IMR-90 (cell line): ENCODE measurements around the gene OST4. TPM values are rescaled to one million over a fixed set of nuclear protein-coding genes. Genes with fewer than 3 reads are reported as not detected.

Experiments used
- ATAC-seq: fragments of 200-7000 bp; cut with Tn5 transposase; 2 replicates; pipeline ENCODE4 v1.9.1; 2020; ENCODE audit warnings: low read depth, mild to moderate bottlenecking, moderate library complexity
- BruUV-seq: library from RNA; stranded (reverse); fragments of 400-500 nt; replicated peaks from 2 replicates; lab custom pipeline; 2021; lab: Mats Ljungman, UMichigan
- CTCF ChIA-PET: fragments of 300-600 bp; formaldehyde crosslinking; extraction: SDS; loops from one replicate; lab custom pipeline; 2021; ENCODE audit warnings: antibody characterized with exemption; lab: Yijun Ruan, JAX
- POLR2A ChIA-PET: fragments of 300-600 bp; sonication (Branson Sonifier 250); formaldehyde crosslinking; loops from one replicate; lab custom pipeline; 2022; ENCODE audit warnings: antibody characterized with exemption; ENCODE audit not compliant: unreplicated experiment; lab: Charles Lee
- DNase-seq: peaks from one replicate; pipeline ENCODE4 v3.0.0; 2013
- H2AFZ ChIP-seq: replicated peaks from 2 replicates; pipeline ENCODE3; 2013; ENCODE audit warnings: low read length, mild to moderate bottlenecking; ENCODE audit not compliant: poor library complexity
- H2AK5ac ChIP-seq: 2 replicates; pipeline ENCODE4 v1.6.1; 2013; ENCODE audit warnings: low read depth, low read length, inconsistent platforms
- H2AK9ac ChIP-seq: replicated peaks from 2 replicates; pipeline ENCODE3; 2013; ENCODE audit warnings: mild to moderate bottlenecking, low read depth, low read length, moderate library complexity; ENCODE audit not compliant: poor library complexity
- H2BK120ac ChIP-seq: 2 replicates; pipeline ENCODE4 v1.6.1; 2013; ENCODE audit warnings: low read depth, low read length, inconsistent platforms
- H2BK15ac ChIP-seq: 3 replicates; pipeline ENCODE4 v1.6.1; 2013; ENCODE audit warnings: low read depth, low read length, inconsistent platforms
- H2BK20ac ChIP-seq: 2 replicates; pipeline ENCODE4 v1.6.1; 2013; ENCODE audit warnings: low read depth, mild to moderate bottlenecking, inconsistent platforms, low read length, moderate library complexity
- H2BK5ac ChIP-seq: 2 replicates; pipeline ENCODE4 v1.6.1; 2013; ENCODE audit warnings: mild to moderate bottlenecking, low read depth, low read length, inconsistent platforms; ENCODE audit not compliant: poor library complexity, severe bottlenecking
- H3K14ac ChIP-seq: replicated peaks from 2 replicates; pipeline ENCODE4 v1.6.1; 2013; ENCODE audit warnings: low read depth, low read length, inconsistent platforms
- H3K18ac ChIP-seq: 2 replicates; pipeline ENCODE4 v1.6.1; 2013; ENCODE audit warnings: low read depth, low read length, control low read depth
- H3K23ac ChIP-seq: 2 replicates; pipeline ENCODE4 v1.6.1; 2013; ENCODE audit warnings: low read depth, low read length, inconsistent platforms
- H3K27ac ChIP-seq: 2 replicates; pipeline ENCODE4 v1.5.1; 2013; ENCODE audit warnings: mild to moderate bottlenecking, control low read depth, low read length; ENCODE audit not compliant: insufficient read depth
- H3K27me3 ChIP-seq: 2 replicates; pipeline ENCODE4 v1.6.1; 2013; ENCODE audit warnings: low read length; ENCODE audit not compliant: control insufficient read depth, insufficient read depth
- H3K36me3 ChIP-seq: 2 replicates; pipeline ENCODE4 v1.6.1; 2013; ENCODE audit warnings: low read length, mixed read lengths; ENCODE audit not compliant: control insufficient read depth, insufficient read depth
- H3K4ac ChIP-seq: 2 replicates; pipeline ENCODE4 v1.6.1; 2013; ENCODE audit warnings: low read depth, low read length, inconsistent platforms
- H3K4me1 ChIP-seq: 2 replicates; pipeline ENCODE4 v1.6.1; 2013; ENCODE audit warnings: low read length, mixed read lengths; ENCODE audit not compliant: control insufficient read depth, insufficient read depth
- H3K4me2 ChIP-seq: 2 replicates; pipeline ENCODE4 v1.6.1; 2013; ENCODE audit warnings: low read depth, mild to moderate bottlenecking, control low read depth, low read length, moderate library complexity
- H3K4me3 ChIP-seq: 2 replicates; pipeline ENCODE4 v1.5.1; 2013; ENCODE audit warnings: low read depth, mild to moderate bottlenecking, control low read depth, low read length, moderate library complexity; ENCODE audit not compliant: insufficient read depth
- H3K56ac ChIP-seq: 2 replicates; pipeline ENCODE4 v1.6.1; 2013; ENCODE audit warnings: low read length, inconsistent platforms; ENCODE audit not compliant: insufficient read depth; ENCODE audit errors: extremely low read depth
- H3K79me1 ChIP-seq, 2 experiments: 2 replicates each; pipeline ENCODE4 v1.6.1; 2013; ENCODE audit warnings: low read length in 2 of 2, inconsistent platforms in 1 of 2, low read depth in 1 of 2
- H3K9ac ChIP-seq: 2 replicates; pipeline ENCODE4 v1.6.1; 2013; ENCODE audit warnings: low read depth, low read length, control low read depth
- H3K9me1 ChIP-seq: 2 replicates; pipeline ENCODE4 v1.6.1; 2013; ENCODE audit warnings: low read length, inconsistent platforms; ENCODE audit not compliant: insufficient read depth
- H3K9me3 ChIP-seq: 2 replicates; pipeline ENCODE4 v1.6.1; 2013; ENCODE audit warnings: low read length; ENCODE audit not compliant: control insufficient read depth, insufficient read depth
- H4K20me1 ChIP-seq: 2 replicates; pipeline ENCODE4 v1.6.1; 2013; ENCODE audit warnings: low read length, inconsistent platforms; ENCODE audit not compliant: insufficient read depth
- H4K5ac ChIP-seq: 2 replicates; pipeline ENCODE4 v1.6.1; 2013; ENCODE audit warnings: mild to moderate bottlenecking, low read depth, low read length, control low read depth
- H4K8ac ChIP-seq, 2 experiments: 2 replicates each; pipeline ENCODE4 v1.6.1; 2013; ENCODE audit warnings: low read depth in 2 of 2, low read length in 2 of 2, control low read depth in 1 of 2, inconsistent platforms in 1 of 2
- H4K91ac ChIP-seq: 2 replicates; pipeline ENCODE4 v1.6.1; 2013; ENCODE audit warnings: low read depth, low read length, inconsistent platforms; ENCODE audit not compliant: insufficient read depth
- MAFK ChIP-seq: IDR thresholded peaks from 2 replicates; pipeline ENCODE4 v1.6.1; 2012; ENCODE audit warnings: low read depth, low read length, improper control_type of control experiment
- MXI1 ChIP-seq: IDR thresholded peaks from 2 replicates; pipeline ENCODE4 v1.6.1; 2012; ENCODE audit warnings: low read depth, mild to moderate bottlenecking, low read length, moderate library complexity, borderline replicate concordance
- POLR2A ChIP-seq: IDR thresholded peaks from 2 replicates; pipeline ENCODE4 v1.6.1; 2012; ENCODE audit warnings: mild to moderate bottlenecking, low read depth, low read length
- RAD21 ChIP-seq: IDR thresholded peaks from 2 replicates; pipeline ENCODE4 v1.6.1; 2012; ENCODE audit warnings: low read length, improper control_type of control experiment
- RCOR1 ChIP-seq: IDR thresholded peaks from 2 replicates; pipeline ENCODE4 v1.6.1; 2012; ENCODE audit warnings: mild to moderate bottlenecking, low read length, improper control_type of control experiment; ENCODE audit not compliant: insufficient replicate concordance
- WGBS, 2 experiments: methylation state at CpG; one replicate each; pipeline versions ENCODE4 v1.1.5 to v1.1.7; 2013; ENCODE audit warnings: missing lambda C conversion rate in 2 of 2; ENCODE audit not compliant: insufficient read length in 1 of 2; ENCODE audit errors: extremely low coverage in 2 of 2; 5-methylcytosine and 5-hydroxymethylcytosine counted together
- dilution Hi-C: fragments of 300-500 bp; cut with HindIII; formaldehyde crosslinking; loops from one replicate; pipeline ENCODE4 v1.14.3; 2018; ENCODE audit warnings: low sequenced_read_pairs; ENCODE audit not compliant: unreplicated experiment
- in situ Hi-C: fragments of 300-500 bp; cut with MboI; formaldehyde crosslinking; loops from 3 replicates; pipeline ENCODE4 v1.14.3; 2019; ENCODE audit warnings: low sequenced_read_pairs, inconsistent platforms, mixed read lengths
- intact Hi-C: fragments of 100-400 bp; cut with micrococcal nuclease; formaldehyde crosslinking; loops from 2 replicates; pipeline ENCODE4 v1.10.0; 2022
- polyA plus RNA-seq, 3 experiments: library from polyadenylated mRNA; depleted of rRNA; stranded (reverse); fragments of >200 nt; gene quantifications; 2 replicates each; pipeline ENCODE4 v1.2.3, GENCODE V29; 2012; ENCODE audit warnings: low replicate concordance in 1 of 3
- total RNA-seq: library from RNA; depleted of rRNA; stranded (reverse); fragments of >200 nt; gene quantifications from 2 replicates; pipeline ENCODE4 v1.2.3, GENCODE V29; 2012
- TF ChIP-seq, protein P1 (sequence below): fragments of 150-350 bp; IDR thresholded peaks from 2 replicates; pipeline ENCODE4 v1.6.1; 2017; ENCODE audit warnings: mild to moderate bottlenecking, antibody characterized with exemption, low read length, low read depth
- TF ChIP-seq, protein P2 (sequence below): fragments of 150-350 bp; IDR thresholded peaks from 2 replicates; pipeline ENCODE4 v1.6.1; 2016; ENCODE audit warnings: low read depth, mild to moderate bottlenecking, low read length, moderate library complexity, borderline replicate concordance

The OST4 gene
- total and polyA plus RNA-seq, 2 of the 4 experiments (the other 2 are of a cell fraction) = 386 to 806 TPM

DNA sequence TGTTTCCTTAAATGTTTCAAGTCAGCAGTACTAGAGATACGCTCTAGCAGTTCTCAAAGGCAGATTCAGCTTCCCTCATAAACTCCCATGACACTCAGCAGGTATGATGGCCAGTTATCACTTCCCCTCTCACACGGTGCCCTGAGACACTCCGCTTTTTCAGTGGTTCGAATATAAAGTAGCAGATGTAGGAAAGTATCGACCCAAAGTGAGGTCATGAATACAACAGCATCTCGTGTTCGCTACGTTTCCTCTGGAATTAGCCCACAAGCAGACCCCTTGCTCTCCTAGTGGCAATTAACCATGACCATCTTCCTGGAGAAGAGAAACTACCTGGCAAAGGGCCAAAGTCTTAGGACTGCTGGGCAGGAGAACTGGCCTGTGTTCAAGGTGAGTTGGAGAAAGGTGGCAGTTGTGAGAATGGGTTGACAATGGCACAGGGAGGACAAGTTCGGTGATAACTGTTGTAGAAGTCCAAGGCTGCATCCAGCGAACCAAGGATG, 29.2 kb downstream of the OST4 start:
- Histone ChIP-seq H4K8ac (no peak overlapping the region), H3K79me1 (peaks cover 4 to 30% of the 10 kb centered on the region in 2 experiments; a peak in 3 of 4 replicates), H4K20me1 (peaks cover 18% of the 10 kb centered on the region), H3K56ac (no peak overlapping the region), H3K4me2 (no peak overlapping the region), H3K27me3 (no peaks in the 10 kb centered on the region), H2AK5ac (no peak overlapping the region), H3K4ac (no peak overlapping the region), H4K91ac (no peak overlapping the region), H2BK20ac (no peak overlapping the region), H2BK5ac (no peak overlapping the region), H3K27ac (no peak overlapping the region), H3K4me3 (no peak overlapping the region), H2BK15ac (no peak overlapping the region), H3K23ac (no peak overlapping the region), H3K18ac (no peak overlapping the region), H2AK9ac (peak overlapping the region; percentile 22), H3K9me1 (peaks cover 9% of the 10 kb centered on the region), H3K14ac (no peak overlapping the region), H3K9ac (no peak overlapping the region), H3K9me3 (no peaks in the 10 kb centered on the region), H3K4me1 (peaks cover 4% of the 10 kb centered on the region; the same call in 1 of the 2 replicates), H2AFZ (no peak overlapping the region), H2BK120ac (no peak overlapping the region), H4K5ac (no peak overlapping the region), H3K36me3 (peaks cover 50% of the 10 kb centered on the region)
- TF ChIP-seq, protein P1, sequence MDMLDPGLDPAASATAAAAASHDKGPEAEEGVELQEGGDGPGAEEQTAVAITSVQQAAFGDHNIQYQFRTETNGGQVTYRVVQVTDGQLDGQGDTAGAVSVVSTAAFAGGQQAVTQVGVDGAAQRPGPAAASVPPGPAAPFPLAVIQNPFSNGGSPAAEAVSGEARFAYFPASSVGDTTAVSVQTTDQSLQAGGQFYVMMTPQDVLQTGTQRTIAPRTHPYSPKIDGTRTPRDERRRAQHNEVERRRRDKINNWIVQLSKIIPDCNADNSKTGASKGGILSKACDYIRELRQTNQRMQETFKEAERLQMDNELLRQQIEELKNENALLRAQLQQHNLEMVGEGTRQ = no peak
- TF ChIP-seq MXI1 (no peak), MAFK (no peak), POLR2A (no peak), RCOR1 (no peak), RAD21 (no peak)
- TF ChIP-seq, protein P2, sequence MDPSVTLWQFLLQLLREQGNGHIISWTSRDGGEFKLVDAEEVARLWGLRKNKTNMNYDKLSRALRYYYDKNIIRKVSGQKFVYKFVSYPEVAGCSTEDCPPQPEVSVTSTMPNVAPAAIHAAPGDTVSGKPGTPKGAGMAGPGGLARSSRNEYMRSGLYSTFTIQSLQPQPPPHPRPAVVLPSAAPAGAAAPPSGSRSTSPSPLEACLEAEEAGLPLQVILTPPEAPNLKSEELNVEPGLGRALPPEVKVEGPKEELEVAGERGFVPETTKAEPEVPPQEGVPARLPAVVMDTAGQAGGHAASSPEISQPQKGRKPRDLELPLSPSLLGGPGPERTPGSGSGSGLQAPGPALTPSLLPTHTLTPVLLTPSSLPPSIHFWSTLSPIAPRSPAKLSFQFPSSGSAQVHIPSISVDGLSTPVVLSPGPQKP = no peak
- in situ Hi-C loops = no loop called here
- dilution Hi-C loops = no loop called here
- POLR2A ChIA-PET = interaction anchor here (0.6 kb wide), 1 partner anchor 150 kb away, joined by 3 read pairs; no protein-coding TSS in a partner anchor
- ATAC-seq = no peak; the same call in 1 of the 2 replicates
- no peak for DNase-seq
- 86% methylated on average over 1 of the region's 10 CpGs; no CpG with 5 or more reads in 1 of the 2 experiments for WGBS, 2 experiments
- CTCF ChIA-PET = no interaction called here
- no TSS peak for BruUV-seq
- intact Hi-C loops = no loop called here
